OCI-LY1 (cell line): ENCODE results near the gene SNAI1.

Source experiments
- H2AFZ ChIP-seq: fragments of 200-600 bp; sonication (generic), shearing (Covaris generic); 2 replicates; pipeline ENCODE4 v1.6.0; 2014; ENCODE audit warnings: antibody characterized with exemption, mild to moderate bottlenecking, low read length
- H3F3A ChIP-seq: fragments of 200-600 bp; sonication (generic), shearing (Covaris generic); 2 replicates; pipeline ENCODE4 v1.6.0; 2014; ENCODE audit warnings: mild to moderate bottlenecking, antibody characterized with exemption, low read length, moderate library complexity; ENCODE audit not compliant: insufficient read depth
- H3K27ac ChIP-seq: fragments of 200-600 bp; sonication (generic); 2 replicates; pipeline ENCODE4 v1.5.1; 2014; ENCODE audit warnings: low read length, mixed run types, mild to moderate bottlenecking, low read depth; ENCODE audit not compliant: poor library complexity, severe bottlenecking
- H3K27me3 ChIP-seq: fragments of 200-600 bp; sonication (generic); 2 replicates; pipeline ENCODE4 v1.6.0; 2014; ENCODE audit warnings: antibody characterized with exemption, mild to moderate bottlenecking, low read length, moderate library complexity; ENCODE audit not compliant: insufficient read depth
- H3K36me3 ChIP-seq: fragments of 200-600 bp; sonication (generic); 2 replicates; pipeline ENCODE4 v1.6.1; 2014; ENCODE audit warnings: mild to moderate bottlenecking, antibody characterized with exemption, low read length, moderate library complexity, mixed read lengths; ENCODE audit not compliant: insufficient read depth
- H3K4me1 ChIP-seq: fragments of 200-600 bp; sonication (generic); 2 replicates; pipeline ENCODE4 v1.5.1; 2014; ENCODE audit warnings: mild to moderate bottlenecking, low read length, moderate library complexity; ENCODE audit not compliant: insufficient read depth, severe bottlenecking
- H3K4me2 ChIP-seq: fragments of 200-600 bp; sonication (generic), shearing (Covaris generic); 2 replicates; pipeline ENCODE4 v1.6.1; 2014; ENCODE audit warnings: low read length
- H3K4me3 ChIP-seq: fragments of 200-600 bp; sonication (generic); 2 replicates; pipeline ENCODE4 v1.5.1; 2014; ENCODE audit warnings: low read length, low read depth, mild to moderate bottlenecking, mixed read lengths; ENCODE audit not compliant: poor library complexity, severe bottlenecking
- H3K79me2 ChIP-seq: fragments of 200-600 bp; shearing (Covaris generic); 2 replicates; pipeline ENCODE4 v1.6.1; 2016; ENCODE audit warnings: mixed run types, low read length, mixed read lengths; ENCODE audit not compliant: insufficient read depth
- H3K9ac ChIP-seq: fragments of 200-600 bp; sonication (generic), shearing (Covaris generic); 2 replicates; pipeline ENCODE4 v1.6.1; 2014; ENCODE audit warnings: mild to moderate bottlenecking, low read length, mixed read lengths
- H3K9me2 ChIP-seq: fragments of 200-600 bp; sonication (generic), shearing (Covaris generic); 2 replicates; pipeline ENCODE4 v1.6.1; 2014; ENCODE audit warnings: low read depth, mild to moderate bottlenecking, low read length, mixed read lengths
- H3K9me3 ChIP-seq: fragments of 200-600 bp; shearing (Covaris generic); 2 replicates; pipeline ENCODE4 v1.6.1; 2014; ENCODE audit warnings: low read length, mixed read lengths
- H4K20me1 ChIP-seq: fragments of 200-600 bp; sonication (generic), shearing (Covaris generic); 2 replicates; pipeline ENCODE4 v1.6.0; 2016; ENCODE audit warnings: mild to moderate bottlenecking, low read length; ENCODE audit not compliant: insufficient read depth
- EZH2 ChIP-seq: fragments of 200-600 bp; sonication (generic), shearing (Covaris generic); IDR thresholded peaks from 2 replicates; pipeline ENCODE4 v1.8.0; 2017; ENCODE audit warnings: borderline replicate concordance, mixed run types, mild to moderate bottlenecking, antibody characterized with exemption, low read length, moderate library complexity, mixed read lengths
- TF ChIP-seq, protein P1 (sequence below): fragments of 200-600 bp; sonication (generic), shearing (Covaris generic); IDR thresholded peaks from 2 replicates; pipeline ENCODE4 v1.5.1; 2017; ENCODE audit warnings: mild to moderate bottlenecking, antibody characterized with exemption, low read length, moderate library complexity, mixed read lengths

SNAI1 gene

DNA sequence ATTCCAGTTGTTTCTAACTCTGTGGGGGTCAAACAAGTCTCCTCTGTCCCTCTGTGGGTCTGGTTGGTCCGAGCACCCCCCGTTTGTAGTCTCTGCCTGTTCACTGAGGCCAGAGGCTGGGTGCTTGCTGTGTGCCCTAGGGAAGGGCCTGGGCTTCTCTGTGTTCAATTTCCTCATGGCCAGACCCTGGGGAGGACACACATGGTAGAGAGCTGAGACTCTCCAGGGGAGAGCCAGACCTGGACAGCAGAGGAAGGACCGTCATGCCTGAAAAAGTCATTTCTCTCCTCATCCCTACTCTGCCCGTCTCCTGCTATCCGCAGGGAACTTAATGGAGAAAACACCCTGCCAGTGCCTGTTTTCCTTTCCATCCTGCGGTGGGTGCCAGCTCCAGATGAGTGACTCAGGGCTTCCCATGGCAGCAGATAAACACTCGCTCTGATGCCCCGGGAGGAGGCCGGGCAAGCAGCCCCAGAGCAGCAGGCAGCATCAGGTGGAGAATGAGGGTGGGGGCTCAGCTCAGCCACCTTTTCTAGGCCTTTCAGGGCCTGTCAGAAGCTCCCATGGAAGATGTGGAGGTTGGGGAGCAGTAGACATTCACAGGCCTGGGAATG lies 51.9 kb downstream of the SNAI1 start:
- H3K9me3 ChIP-seq, result no peaks in the 10 kb centered on the region
- H3K9me2 ChIP-seq, result no peaks in the 10 kb centered on the region
- no peak overlapping the region for H2AFZ ChIP-seq
- H3K9ac ChIP-seq, result no peak overlapping the region
- H3K4me1 ChIP-seq, result peaks cover under 1% of the 10 kb centered on the region
- no peaks in the 10 kb centered on the region for H3K27me3 ChIP-seq
- no peaks in the 10 kb centered on the region for H3K79me2 ChIP-seq
- H3K4me3 ChIP-seq, result no peak overlapping the region
- H3F3A ChIP-seq, result no peaks in the 10 kb centered on the region
- no peak overlapping the region for H3K27ac ChIP-seq
- H3K4me2 ChIP-seq, result no peak overlapping the region
- TF ChIP-seq EZH2, result no peak
- TF ChIP-seq, protein P1, sequence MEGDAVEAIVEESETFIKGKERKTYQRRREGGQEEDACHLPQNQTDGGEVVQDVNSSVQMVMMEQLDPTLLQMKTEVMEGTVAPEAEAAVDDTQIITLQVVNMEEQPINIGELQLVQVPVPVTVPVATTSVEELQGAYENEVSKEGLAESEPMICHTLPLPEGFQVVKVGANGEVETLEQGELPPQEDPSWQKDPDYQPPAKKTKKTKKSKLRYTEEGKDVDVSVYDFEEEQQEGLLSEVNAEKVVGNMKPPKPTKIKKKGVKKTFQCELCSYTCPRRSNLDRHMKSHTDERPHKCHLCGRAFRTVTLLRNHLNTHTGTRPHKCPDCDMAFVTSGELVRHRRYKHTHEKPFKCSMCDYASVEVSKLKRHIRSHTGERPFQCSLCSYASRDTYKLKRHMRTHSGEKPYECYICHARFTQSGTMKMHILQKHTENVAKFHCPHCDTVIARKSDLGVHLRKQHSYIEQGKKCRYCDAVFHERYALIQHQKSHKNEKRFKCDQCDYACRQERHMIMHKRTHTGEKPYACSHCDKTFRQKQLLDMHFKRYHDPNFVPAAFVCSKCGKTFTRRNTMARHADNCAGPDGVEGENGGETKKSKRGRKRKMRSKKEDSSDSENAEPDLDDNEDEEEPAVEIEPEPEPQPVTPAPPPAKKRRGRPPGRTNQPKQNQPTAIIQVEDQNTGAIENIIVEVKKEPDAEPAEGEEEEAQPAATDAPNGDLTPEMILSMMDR, result no peak
- H4K20me1 ChIP-seq, result no peaks in the 10 kb centered on the region
- no peaks in the 10 kb centered on the region for H3K36me3 ChIP-seq

DNA sequence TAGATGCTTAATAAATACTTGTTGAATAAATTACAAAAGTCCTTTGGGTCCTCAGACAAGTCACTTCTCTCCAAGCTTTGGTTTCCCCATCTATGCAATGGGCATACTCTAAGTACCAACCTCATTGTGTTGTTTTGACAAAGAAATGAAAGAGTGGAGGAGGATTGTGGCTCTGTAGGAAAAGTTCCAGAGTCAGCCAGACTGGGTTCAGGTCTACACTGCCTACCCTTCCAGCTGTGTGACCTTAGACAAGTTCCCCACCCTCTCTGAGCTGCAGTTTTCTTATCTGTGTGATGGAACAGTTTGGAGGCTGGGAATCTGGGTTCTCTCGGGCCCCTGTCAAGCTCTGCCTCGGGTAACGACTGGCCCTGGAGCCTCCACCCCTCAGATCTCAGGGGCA lies 53.9 kb downstream of the SNAI1 start:
- H3K4me3 ChIP-seq, result no peak overlapping the region
- no peaks in the 10 kb centered on the region for H3K9me3 ChIP-seq
- no peaks in the 10 kb centered on the region for H3F3A ChIP-seq
- TF ChIP-seq, protein P1, result no peak
- TF ChIP-seq EZH2, result no peak
- no peaks in the 10 kb centered on the region for H3K79me2 ChIP-seq
- H3K9ac ChIP-seq, result no peak overlapping the region
- no peak overlapping the region for H3K27ac ChIP-seq
- H3K4me1 ChIP-seq, result peaks cover 21% of the 10 kb centered on the region
- no peaks in the 10 kb centered on the region for H4K20me1 ChIP-seq
- H2AFZ ChIP-seq, result no peak overlapping the region
- H3K27me3 ChIP-seq, result no peaks in the 10 kb centered on the region
- no peaks in the 10 kb centered on the region for H3K9me2 ChIP-seq
- H3K4me2 ChIP-seq, result no peak overlapping the region
- H3K36me3 ChIP-seq, result no peaks in the 10 kb centered on the region

GRCh38 chr20:50037123-50037522 lies 54.3 kb downstream of the SNAI1 start:
- H3K9me3 ChIP-seq, result no peaks in the 10 kb centered on the region
- H3K4me3 ChIP-seq, result no peak overlapping the region
- H3K36me3 ChIP-seq, result no peaks in the 10 kb centered on the region
- no peaks in the 10 kb centered on the region for H3K79me2 ChIP-seq
- no peaks in the 10 kb centered on the region for H4K20me1 ChIP-seq
- H3K4me1 ChIP-seq, result peaks cover 24% of the 10 kb centered on the region
- no peak for TF ChIP-seq EZH2
- no peaks in the 10 kb centered on the region for H3F3A ChIP-seq
- H3K4me2 ChIP-seq, result no peak overlapping the region
- no peak overlapping the region for H3K27ac ChIP-seq
- no peaks in the 10 kb centered on the region for H3K27me3 ChIP-seq
- H2AFZ ChIP-seq, result no peak overlapping the region
- H3K9me2 ChIP-seq, result no peaks in the 10 kb centered on the region
- no peak overlapping the region for H3K9ac ChIP-seq

GRCh38 chr20:50037575-50037974 lies 54.8 kb downstream of the SNAI1 start:
- TF ChIP-seq, protein P1, result no peak
- no peak for TF ChIP-seq EZH2
- peaks cover 28% of the 10 kb centered on the region for H3K4me1 ChIP-seq
- no peaks in the 10 kb centered on the region for H3K9me3 ChIP-seq
- no peaks in the 10 kb centered on the region for H3K79me2 ChIP-seq
- no peak overlapping the region for H3K27ac ChIP-seq
- no peak overlapping the region for H3K4me2 ChIP-seq
- H3K4me3 ChIP-seq, result no peak overlapping the region
- H2AFZ ChIP-seq, result no peak overlapping the region
- H3K27me3 ChIP-seq, result no peaks in the 10 kb centered on the region
- H3F3A ChIP-seq, result no peaks in the 10 kb centered on the region
- H3K36me3 ChIP-seq, result no peaks in the 10 kb centered on the region
- no peak overlapping the region for H3K9ac ChIP-seq
- no peaks in the 10 kb centered on the region for H4K20me1 ChIP-seq
- H3K9me2 ChIP-seq, result no peaks in the 10 kb centered on the region
